ENCODE results near the gene SLC16A1.
"Not testable (repeated sequence)": the region's sequence is repeated elsewhere in the genome, so short reads cannot be mapped to it uniquely, and the experiment has no call there.

The SLC16A1 gene

GRCh38 chr1:112955773-112956543 is at the start of gene SLC16A1:
TSS of gene SLC16A1 (minus strand) at chr1:112956196. CDS start at chr1:112929308, 26,888 bp downstream.
- peaks cover 62% of the 10 kb centered on the region for H3K36me3 Mint-ChIP-seq (ENCODE audit: low read depth)
- ATAC-seq (peak; percentile 80), DNase-seq (peak; percentile 93)
- H3K4me3 Mint-ChIP-seq, result peak within 1 kb of the TSS; percentile 100
- H3K9me3 Mint-ChIP-seq, result no peaks in the 10 kb centered on the region
- no peaks in the 10 kb centered on the region for H3K27me3 Mint-ChIP-seq
- peak within 1 kb of the TSS; percentile 100 for H3K27ac Mint-ChIP-seq
- H3K4me1 Mint-ChIP-seq, result peaks cover 68% of the 10 kb centered on the region

GRCh38 chr1:113003751-113004690 is 48.0 kb upstream of the SLC16A1 start:
- Mint-ChIP-seq H3K27ac (no peak overlapping the region), H3K36me3 (ENCODE audit: low read depth) (peaks cover 23% of the 10 kb centered on the region), H3K9me3 (no peaks in the 10 kb centered on the region), H3K27me3 (no peaks in the 10 kb centered on the region), H3K4me3 (no peak overlapping the region), H3K4me1 (no peaks in the 10 kb centered on the region)
- ATAC-seq, result no peak
- DNase-seq, result no peak

- no peaks in the 10 kb centered on the region for H3K27me3 Mint-ChIP-seq
Measured at GRCh38 chr1:113002297-113002696, 46.3 kb upstream of the SLC16A1 start.

GRCh38 chr1:112998592-112999235 is 42.7 kb upstream of the SLC16A1 start:
- Mint-ChIP-seq H3K4me3 (no peak overlapping the region), H3K9me3 (no peaks in the 10 kb centered on the region)

More at GRCh38 chr1:113002297-113002696, 46.3 kb upstream of the SLC16A1 start:
- H3K9me3 Mint-ChIP-seq, result no peaks in the 10 kb centered on the region
- DNase-seq (no peak), ATAC-seq (no peak)
- no peak overlapping the region for H3K27ac Mint-ChIP-seq
- no peaks in the 10 kb centered on the region for H3K4me1 Mint-ChIP-seq
- peaks cover 19% of the 10 kb centered on the region for H3K36me3 Mint-ChIP-seq (ENCODE audit: low read depth)
- H3K4me3 Mint-ChIP-seq, result no peak overlapping the region

GRCh38 chr1:112997781-112998180 is 41.8 kb upstream of the SLC16A1 start:
- Mint-ChIP-seq H3K27me3 (no peaks in the 10 kb centered on the region), H3K4me1 (no peaks in the 10 kb centered on the region), H3K9me3 (no peaks in the 10 kb centered on the region), H3K4me3 (no peak overlapping the region), H3K36me3 (ENCODE audit: low read depth) (peaks cover 17% of the 10 kb centered on the region), H3K27ac (no peak overlapping the region)
- DNase-seq, result no peak
- ATAC-seq, result no peak

More at GRCh38 chr1:112998592-112999235, 42.7 kb upstream of the SLC16A1 start:
- no peak for ATAC-seq
- Mint-ChIP-seq H3K27me3 (no peaks in the 10 kb centered on the region), H3K4me1 (no peaks in the 10 kb centered on the region), H3K36me3 (ENCODE audit: low read depth) (peaks cover 17% of the 10 kb centered on the region), H3K27ac (no peak overlapping the region)
- DNase-seq, result no peak

- peaks cover 10% of the 10 kb centered on the region for H3K36me3 Mint-ChIP-seq (ENCODE audit: low read depth)
- DNase-seq (no peak), ATAC-seq (no peak)
- H3K27ac Mint-ChIP-seq, result no peak overlapping the region
- H3K4me1 Mint-ChIP-seq, result no peaks in the 10 kb centered on the region
- H3K27me3 Mint-ChIP-seq, result no peaks in the 10 kb centered on the region
- no peak overlapping the region for H3K4me3 Mint-ChIP-seq
- H3K9me3 Mint-ChIP-seq, result no peaks in the 10 kb centered on the region
Measured at GRCh38 chr1:112995890-112996289, 39.9 kb upstream of the SLC16A1 start.

- H3K4me3 Mint-ChIP-seq; DNase-seq; H3K4me1 Mint-ChIP-seq; H3K9me3 Mint-ChIP-seq; H3K27me3 Mint-ChIP-seq; H3K36me3 Mint-ChIP-seq (ENCODE audit: low read depth); ATAC-seq; H3K27ac Mint-ChIP-seq: not testable (repeated sequence)
Measured at GRCh38 chr1:112995021-112995420, 39.0 kb upstream of the SLC16A1 start.

- DNase-seq (no peak), ATAC-seq (no peak)
- Mint-ChIP-seq H3K9me3 (no peaks in the 10 kb centered on the region), H3K4me1 (no peaks in the 10 kb centered on the region), H3K27ac (no peak overlapping the region), H3K27me3 (no peaks in the 10 kb centered on the region), H3K36me3 (ENCODE audit: low read depth) (peaks cover 8% of the 10 kb centered on the region), H3K4me3 (no peak overlapping the region)
Measured at GRCh38 chr1:112992780-112993179, 36.8 kb upstream of the SLC16A1 start.

- Mint-ChIP-seq H3K27ac (no peak overlapping the region), H3K9me3 (no peaks in the 10 kb centered on the region), H3K4me1 (no peaks in the 10 kb centered on the region), H3K27me3 (no peaks in the 10 kb centered on the region), H3K4me3 (no peak overlapping the region), H3K36me3 (ENCODE audit: low read depth) (peaks cover 6% of the 10 kb centered on the region)
- DNase-seq (no peak), ATAC-seq (no peak)
Measured at GRCh38 chr1:112991402-112992120, 35.6 kb upstream of the SLC16A1 start.

- no peaks in the 10 kb centered on the region for H3K27me3 Mint-ChIP-seq
- no peak for ATAC-seq
Measured at GRCh38 chr1:112990271-112990670, 34.3 kb upstream of the SLC16A1 start.

GRCh38 chr1:112988367-112988766 is 32.4 kb upstream of the SLC16A1 start:
- Mint-ChIP-seq H3K9me3 (no peaks in the 10 kb centered on the region), H3K27ac (no peak overlapping the region), H3K4me3 (no peak overlapping the region), H3K4me1 (no peaks in the 10 kb centered on the region), H3K27me3 (no peaks in the 10 kb centered on the region), H3K36me3 (ENCODE audit: low read depth) (no peaks in the 10 kb centered on the region)
- DNase-seq (no peak), ATAC-seq (no peak)

More at GRCh38 chr1:112990271-112990670, 34.3 kb upstream of the SLC16A1 start:
- Mint-ChIP-seq H3K4me1 (no peaks in the 10 kb centered on the region), H3K27ac (no peak overlapping the region), H3K4me3 (no peak overlapping the region), H3K36me3 (ENCODE audit: low read depth) (peaks cover under 1% of the 10 kb centered on the region), H3K9me3 (no peaks in the 10 kb centered on the region)
- no peak for DNase-seq

- Mint-ChIP-seq H3K36me3 (ENCODE audit: low read depth) (peaks cover 2% of the 10 kb centered on the region), H3K27ac (no peak overlapping the region), H3K4me1 (no peaks in the 10 kb centered on the region), H3K27me3 (no peaks in the 10 kb centered on the region), H3K4me3 (no peak overlapping the region), H3K9me3 (no peaks in the 10 kb centered on the region)
- DNase-seq, result no peak
- no peak for ATAC-seq
Measured at GRCh38 chr1:112985123-112985522, 29.1 kb upstream of the SLC16A1 start.

- H3K36me3 Mint-ChIP-seq (ENCODE audit: low read depth), result peaks cover 2% of the 10 kb centered on the region
- ATAC-seq, result no peak
- no peak overlapping the region for H3K27ac Mint-ChIP-seq
- no peaks in the 10 kb centered on the region for H3K27me3 Mint-ChIP-seq
- H3K9me3 Mint-ChIP-seq, result no peaks in the 10 kb centered on the region
- no peak overlapping the region for H3K4me3 Mint-ChIP-seq
- DNase-seq, result no peak
- H3K4me1 Mint-ChIP-seq, result no peaks in the 10 kb centered on the region
Measured at GRCh38 chr1:112983537-112984131, 27.6 kb upstream of the SLC16A1 start.
